GM19397 (cell line): ENCODE results near the gene ADD1.
"Not testable (repeated sequence)": the region's sequence is repeated elsewhere in the genome, so short reads cannot be mapped to it uniquely, and the experiment has no call there.

Experiments
- ATAC-seq: cut with Tn5 transposase; IDR thresholded peaks from one replicate; pipeline ENCODE4 v1.9.1; 2021; ENCODE audit warnings: mild to moderate bottlenecking, moderate library complexity; ENCODE audit not compliant: unreplicated experiment

ADD1 gene

GRCh38 chr4:2915789-2916188 is 72.1 kb downstream of the ADD1 start:
- no peak for ATAC-seq

DNA sequence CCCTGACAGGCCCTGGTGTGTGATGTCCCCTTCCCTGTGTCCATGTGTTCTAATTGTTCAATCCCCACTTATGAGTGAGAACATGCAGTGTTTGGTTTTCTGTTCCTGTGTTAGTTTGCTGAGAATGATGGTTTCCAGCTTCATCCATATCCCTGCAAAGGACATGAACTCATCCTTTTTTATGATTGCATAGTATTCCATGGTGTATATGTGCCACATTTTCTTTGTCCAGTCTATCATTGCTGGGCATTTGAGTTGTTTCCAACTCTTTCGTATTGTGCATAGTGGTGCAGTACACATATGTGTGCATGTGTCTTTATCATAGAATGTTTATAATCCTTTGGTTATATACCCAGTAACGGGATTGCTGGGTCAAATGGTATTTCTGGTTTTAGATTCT is 73.1 kb downstream of the ADD1 start:
- not testable (repeated sequence) for ATAC-seq

DNA sequence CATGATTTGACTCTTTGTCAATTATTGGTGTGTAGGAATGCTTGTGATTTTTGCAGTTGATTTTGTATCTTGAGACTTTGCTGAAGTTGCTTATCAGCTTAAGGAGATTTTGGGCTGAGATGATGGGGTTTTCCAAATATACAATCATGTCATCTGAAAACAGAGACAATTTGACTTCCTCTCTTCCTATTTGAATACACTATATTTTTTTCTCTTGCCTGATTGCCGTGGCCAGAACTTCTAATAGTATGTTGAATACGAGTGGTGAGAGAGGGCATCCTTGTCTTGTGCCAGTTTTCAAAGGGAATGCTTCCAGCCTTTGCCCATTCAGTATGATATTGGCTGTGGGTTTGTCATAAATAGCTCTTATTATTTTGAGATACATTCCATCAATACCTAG is 74.7 kb downstream of the ADD1 start:
- not testable (repeated sequence) for ATAC-seq

- ATAC-seq: not testable (repeated sequence)
These were observed 75.1 kb downstream of the ADD1 start for GRCh38 chr4:2918714-2919113.

DNA sequence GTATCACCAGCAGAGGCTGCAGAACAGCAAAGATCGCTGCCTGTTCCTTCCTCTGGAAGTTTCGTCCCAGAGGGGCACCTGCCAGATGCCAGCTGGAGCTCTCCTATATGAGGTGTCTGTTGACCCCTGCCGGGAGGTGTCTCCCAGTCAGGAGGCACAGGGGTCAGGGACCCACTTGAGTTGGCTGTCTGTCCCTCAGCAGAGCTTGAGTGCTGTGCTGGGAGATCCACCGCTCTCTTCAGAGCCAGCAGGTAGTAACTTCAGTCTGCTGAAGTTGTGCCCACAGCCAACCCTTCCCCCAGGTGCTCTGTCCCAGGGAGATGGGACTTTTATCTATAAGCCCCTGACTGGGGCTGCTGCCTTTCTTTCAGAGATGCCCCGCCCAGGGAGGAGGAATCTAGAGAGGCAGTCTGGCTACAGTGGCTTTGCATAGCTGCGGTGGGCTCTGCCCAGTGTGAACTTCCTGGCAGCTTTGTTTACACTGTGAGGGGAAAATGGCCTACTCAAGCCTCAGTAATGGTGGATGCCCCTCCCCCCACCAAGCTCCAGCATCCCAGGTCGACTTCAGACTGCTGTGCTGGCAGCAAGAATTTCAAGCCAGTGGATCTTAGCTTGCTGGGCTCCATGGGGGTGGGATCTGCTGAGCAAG is 78.9 kb downstream of the ADD1 start:
- not testable (repeated sequence) for ATAC-seq

- no peak for ATAC-seq
These were observed 79.5 kb downstream of the ADD1 start for GRCh38 chr4:2923141-2923551.

- no peak for ATAC-seq
These were observed 80.1 kb downstream of the ADD1 start for GRCh38 chr4:2923668-2924173.

DNA sequence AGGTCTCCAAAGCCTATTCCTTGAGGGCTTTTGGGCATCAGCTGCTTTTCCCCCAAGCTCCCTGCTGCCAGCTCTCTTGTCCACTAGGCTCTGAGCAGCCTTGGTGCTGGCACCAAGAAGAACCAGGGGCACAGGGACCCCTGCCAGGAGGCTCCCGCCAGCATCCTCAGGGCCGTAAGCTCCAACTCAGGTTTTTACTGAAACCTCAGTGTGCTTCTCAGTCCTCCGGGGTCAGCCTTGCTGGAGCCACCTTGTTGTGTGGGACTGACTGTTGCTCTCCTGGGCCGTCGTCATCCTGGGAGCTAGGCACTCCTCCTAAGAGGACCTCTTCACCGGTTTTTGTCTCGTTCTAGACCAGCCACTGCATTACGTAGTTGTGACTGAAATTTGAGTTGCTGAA is 80.6 kb downstream of the ADD1 start:
- ATAC-seq: no peak

DNA sequence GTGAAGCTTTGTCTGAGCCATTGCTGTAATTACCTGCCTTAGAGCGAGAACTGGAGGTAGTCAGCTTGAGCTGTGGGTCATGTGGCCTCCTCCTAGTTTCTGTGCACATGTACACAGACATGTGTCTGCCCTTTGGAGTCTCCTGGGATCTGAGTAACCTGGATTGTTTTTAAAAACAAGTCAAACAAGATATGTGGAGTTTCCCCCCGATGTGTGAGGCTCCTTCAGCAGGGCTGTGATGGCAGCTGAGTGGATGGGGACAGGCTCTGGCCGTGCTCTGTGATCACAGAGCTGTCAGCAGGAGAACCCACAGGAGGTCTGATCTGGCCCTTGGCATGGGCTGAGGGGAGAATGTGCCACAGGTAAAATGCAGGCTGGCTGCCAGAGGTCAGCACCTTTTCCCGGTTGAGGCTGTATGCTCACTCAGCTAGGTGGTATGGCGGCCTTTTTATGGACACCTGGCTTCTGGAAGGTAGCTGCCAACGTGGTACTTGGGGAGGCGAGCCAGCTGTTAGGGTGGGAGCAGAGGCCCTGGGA is 81.2 kb downstream of the ADD1 start:
- no peak for ATAC-seq

DNA sequence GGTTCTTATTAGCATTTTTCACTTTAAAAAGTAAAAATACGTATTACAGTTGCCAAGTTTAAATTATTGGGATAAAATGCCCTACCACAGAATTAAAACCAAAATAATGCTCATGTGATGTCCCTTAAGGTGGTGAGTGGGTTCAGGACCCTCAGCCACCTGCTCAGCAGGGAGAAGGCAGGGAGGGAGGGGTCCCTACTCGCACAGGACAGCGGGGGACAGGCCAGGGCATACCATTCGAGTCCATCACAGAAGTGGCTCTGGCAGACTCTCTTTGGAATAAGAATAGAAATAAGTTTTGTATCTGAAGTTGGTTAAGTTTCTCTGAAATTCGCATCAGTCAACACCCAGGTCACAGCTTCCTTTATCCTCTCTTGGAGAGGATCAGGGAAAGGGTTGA is 81.9 kb downstream of the ADD1 start:
- ATAC-seq: no peak

GRCh38 chr4:2925931-2926860 is 82.6 kb downstream of the ADD1 start:
- ATAC-seq: no peak

DNA sequence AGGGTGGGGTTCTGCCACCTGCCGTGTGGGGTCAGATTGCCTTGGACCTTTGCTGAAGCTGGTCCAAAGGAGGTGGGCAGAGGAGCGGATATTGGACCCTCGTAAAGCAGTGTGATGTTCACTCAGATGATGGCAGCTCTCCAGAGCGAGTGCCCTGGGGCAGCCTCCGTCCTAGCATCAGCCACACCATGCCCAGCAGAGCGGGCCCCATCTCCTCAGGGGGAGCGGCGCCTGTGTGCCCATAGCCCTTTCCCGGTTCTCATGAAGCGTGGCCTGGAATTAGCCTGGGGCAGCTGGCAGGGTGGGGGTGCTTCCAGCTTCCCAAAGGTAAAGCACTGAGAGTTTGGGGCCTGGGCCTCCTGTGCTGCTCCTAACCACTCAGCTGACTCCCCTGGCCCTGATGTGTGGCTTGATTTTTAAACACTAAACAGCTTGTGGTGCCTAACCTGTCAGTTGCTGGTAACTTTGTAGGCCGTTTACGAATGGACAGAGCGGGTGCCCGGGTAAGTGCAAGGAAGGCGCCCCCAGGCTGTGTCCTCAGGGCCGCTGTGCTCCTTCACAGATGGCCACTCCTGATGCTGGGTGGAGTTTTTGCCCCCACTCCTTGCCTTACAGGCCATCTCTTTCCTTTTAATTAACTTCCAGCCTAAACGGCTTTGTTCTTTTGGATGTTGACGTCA is 83.5 kb downstream of the ADD1 start:
- ATAC-seq: no peak

DNA sequence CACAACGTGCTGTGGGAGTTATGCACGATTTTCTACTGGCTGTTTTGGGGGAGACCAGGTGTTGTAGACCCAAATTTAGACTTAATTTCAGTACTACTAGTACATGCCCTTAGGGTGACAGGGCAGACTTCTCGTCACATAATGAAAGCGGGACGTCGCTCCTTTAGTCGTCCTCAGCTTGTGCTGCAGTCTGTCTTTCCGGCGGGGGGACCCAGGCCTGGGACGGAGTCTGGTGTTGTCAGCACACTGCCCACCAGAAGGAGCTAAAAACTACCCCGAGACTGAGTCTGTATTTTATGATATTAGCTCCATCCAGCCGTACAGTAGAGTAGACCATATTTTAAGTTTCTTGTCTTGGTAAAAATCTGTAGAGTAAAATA is 84.0 kb downstream of the ADD1 start:
- no peak for ATAC-seq

DNA sequence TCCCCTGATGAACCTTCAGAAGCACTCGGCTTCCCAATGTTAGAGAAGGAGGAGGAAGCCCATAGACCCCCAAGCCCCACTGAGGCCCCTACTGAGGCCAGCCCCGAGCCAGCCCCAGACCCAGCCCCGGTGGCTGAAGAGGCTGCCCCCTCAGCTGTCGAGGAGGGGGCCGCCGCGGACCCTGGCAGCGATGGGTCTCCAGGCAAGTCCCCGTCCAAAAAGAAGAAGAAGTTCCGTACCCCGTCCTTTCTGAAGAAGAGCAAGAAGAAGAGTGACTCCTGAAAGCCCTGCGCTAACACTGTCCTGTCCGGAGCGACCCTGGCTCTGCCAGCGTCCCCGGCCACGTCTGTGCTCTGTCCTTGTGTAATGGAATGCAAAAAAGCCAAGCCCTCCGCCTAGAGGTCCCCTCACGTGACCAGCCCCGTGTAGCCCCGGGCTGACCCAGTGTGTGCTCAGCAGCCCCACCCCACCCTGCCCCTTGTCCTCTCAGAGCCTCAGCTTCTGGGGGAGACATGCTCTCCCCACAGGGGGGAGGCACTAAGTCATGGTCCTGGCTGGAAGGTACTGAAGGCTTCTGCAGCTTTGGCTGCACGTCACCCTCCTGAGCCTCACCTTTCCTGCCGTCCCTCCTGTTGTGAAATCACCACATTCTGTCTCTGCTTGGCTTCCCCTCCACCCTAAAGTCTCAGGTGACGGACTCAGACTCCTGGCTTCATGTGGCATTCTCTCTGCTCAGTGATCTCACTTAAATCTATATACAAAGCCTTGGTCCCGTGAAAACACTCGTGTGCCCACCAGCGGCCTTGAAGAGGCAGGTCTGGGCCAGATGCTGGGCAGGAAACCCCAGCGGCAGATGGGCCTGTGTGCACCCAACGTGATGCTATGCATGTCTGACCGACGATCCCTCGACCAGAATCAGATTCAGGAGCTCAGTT is 84.9 kb downstream of the ADD1 start:
- ATAC-seq: no peak

DNA sequence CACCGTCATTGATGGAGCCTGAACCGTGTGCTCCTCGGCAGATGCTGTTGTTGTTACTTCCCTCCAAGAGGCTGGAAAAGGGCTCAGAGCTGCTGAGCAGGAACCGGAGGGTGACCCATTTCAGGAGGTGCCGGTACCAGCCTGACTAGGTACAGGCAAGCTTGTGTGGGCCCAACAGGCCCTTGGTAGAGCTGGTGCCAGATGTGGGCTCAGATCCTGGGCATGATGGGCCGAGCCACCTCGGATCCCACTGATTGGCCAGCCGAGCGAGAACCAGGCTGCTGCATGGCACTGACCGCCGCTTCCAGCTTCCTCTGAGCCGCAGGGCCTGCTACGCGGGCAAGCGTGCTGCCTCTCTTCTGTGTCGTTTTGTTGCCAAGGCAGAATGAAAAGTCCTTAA is 85.8 kb downstream of the ADD1 start:
- no peak for ATAC-seq

- ATAC-seq: no peak
These were observed 86.6 kb downstream of the ADD1 start for GRCh38 chr4:2930135-2930757.

DNA sequence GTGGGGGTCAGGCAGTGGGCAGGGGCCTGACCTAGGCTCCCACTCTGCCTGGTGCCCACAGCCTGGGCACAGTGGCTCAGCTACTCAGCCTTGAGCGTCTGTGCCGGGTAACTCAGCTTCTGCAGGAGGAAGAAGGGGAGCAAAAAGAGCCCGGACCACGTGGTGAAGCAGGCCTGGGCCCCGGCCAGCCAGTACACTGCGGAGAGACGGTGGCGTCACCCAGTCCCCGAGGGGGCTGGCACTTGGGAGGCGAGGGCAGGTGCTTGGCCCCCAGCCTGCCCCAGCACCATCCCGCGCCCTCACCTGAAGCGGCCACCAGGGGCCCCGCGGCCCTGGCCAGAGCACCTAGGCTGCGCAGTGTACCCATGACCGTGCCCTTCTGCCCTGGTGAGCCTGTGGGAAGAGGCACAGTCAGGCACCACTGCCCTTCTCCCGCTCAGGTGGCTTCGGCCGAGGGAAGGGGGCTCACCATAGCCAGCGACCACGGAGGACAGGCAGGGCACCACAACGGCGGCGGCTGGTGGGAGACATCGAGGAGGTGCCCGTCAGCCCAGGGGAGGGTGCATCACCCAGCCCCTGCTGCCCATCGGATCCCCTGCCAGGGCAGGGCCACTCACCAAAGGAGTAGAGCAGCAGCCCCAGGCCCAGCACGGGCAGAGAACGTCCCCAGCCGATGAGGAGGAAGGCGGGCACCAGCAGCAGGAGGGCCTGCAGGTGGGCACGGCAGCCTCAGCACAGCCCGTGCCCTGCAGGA is 87.3 kb downstream of the ADD1 start:
- no peak for ATAC-seq

GRCh38 chr4:2931512-2932301 is 88.1 kb downstream of the ADD1 start:
- peak; percentile 47 for ATAC-seq
